Measurements from ENCODE around the gene PKP3.

PKP3 gene

DNA sequence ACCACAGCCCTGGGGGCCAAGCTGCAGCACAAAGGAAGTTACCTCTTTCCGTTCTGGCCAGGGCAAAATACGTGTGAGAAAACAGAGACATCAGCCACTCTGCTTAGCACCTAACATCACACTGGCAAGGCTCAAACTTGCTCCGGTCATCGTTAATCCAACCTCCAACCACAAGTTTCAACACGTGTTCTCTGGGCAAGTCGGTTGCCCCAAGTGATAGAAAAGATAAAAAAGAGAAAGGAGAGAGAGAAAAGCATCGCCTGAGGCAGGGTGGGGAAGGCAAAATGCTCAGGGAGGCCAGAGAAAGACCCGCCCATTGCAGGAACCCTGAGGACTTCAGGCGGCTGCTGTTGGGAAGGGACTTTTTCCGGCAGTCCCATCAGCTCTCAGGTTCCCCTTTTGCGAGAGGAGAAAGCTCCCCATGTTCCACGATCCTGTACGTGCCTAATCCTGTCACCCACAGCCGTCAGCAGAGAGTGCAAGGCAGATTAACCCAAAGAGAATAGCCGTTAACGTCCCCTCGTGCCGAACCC is 43.2 kb upstream of the PKP3 start:
- DNase-seq (ENCODE audit: low spot score) (no peak), ATAC-seq (ENCODE audit: low read depth) (peak; percentile 69)
- no peaks in the 10 kb centered on the region for H3K36me3 ChIP-seq (ENCODE audit: low read depth)
- no peaks in the 10 kb centered on the region for H3K9me3 ChIP-seq (ENCODE audit: severe bottlenecking)
- no peaks in the 10 kb centered on the region for H3K27me3 ChIP-seq (ENCODE audit: insufficient read depth, poor library complexity, severe bottlenecking)
- H3K4me3 ChIP-seq (ENCODE audit: severe bottlenecking), result no peak overlapping the region
- H3K4me1 ChIP-seq (ENCODE audit: insufficient read depth, poor library complexity, severe bottlenecking), result peaks cover 23% of the 10 kb centered on the region
- TF ChIP-seq, protein P1, sequence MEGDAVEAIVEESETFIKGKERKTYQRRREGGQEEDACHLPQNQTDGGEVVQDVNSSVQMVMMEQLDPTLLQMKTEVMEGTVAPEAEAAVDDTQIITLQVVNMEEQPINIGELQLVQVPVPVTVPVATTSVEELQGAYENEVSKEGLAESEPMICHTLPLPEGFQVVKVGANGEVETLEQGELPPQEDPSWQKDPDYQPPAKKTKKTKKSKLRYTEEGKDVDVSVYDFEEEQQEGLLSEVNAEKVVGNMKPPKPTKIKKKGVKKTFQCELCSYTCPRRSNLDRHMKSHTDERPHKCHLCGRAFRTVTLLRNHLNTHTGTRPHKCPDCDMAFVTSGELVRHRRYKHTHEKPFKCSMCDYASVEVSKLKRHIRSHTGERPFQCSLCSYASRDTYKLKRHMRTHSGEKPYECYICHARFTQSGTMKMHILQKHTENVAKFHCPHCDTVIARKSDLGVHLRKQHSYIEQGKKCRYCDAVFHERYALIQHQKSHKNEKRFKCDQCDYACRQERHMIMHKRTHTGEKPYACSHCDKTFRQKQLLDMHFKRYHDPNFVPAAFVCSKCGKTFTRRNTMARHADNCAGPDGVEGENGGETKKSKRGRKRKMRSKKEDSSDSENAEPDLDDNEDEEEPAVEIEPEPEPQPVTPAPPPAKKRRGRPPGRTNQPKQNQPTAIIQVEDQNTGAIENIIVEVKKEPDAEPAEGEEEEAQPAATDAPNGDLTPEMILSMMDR (IDR thresholded peaks at IDR 0.05; ENCODE audit: poor library complexity, severe bottlenecking), result no peak
- H3K27ac ChIP-seq (ENCODE audit: poor library complexity, severe bottlenecking), result peak overlapping the region; percentile 46

DNA sequence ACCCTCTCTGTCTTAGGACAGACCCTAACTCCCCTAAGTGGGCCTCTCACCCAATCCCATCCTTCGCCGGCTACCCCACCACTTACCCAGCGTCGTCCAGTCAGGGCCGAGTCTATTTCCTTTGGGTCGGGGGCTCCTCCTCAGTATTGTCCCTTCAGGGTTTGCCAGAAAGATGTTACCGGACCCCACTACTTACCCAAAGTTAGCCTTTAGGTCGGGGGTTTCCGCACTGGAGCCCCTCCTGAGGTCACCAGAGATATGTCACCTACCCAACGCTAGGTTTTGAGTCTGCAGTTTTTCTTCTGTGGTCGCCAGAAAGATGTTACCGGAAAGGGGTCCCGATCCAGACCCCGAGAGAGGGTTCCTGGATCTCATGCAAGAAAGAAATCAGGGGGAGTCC is 42.6 kb upstream of the PKP3 start:
- peaks cover 24% of the 10 kb centered on the region for H3K4me1 ChIP-seq (ENCODE audit: insufficient read depth, poor library complexity, severe bottlenecking)
- H3K4me3 ChIP-seq (ENCODE audit: severe bottlenecking), result no peak overlapping the region
- DNase-seq (ENCODE audit: low spot score) (no peak), ATAC-seq (ENCODE audit: low read depth) (no peak)
- peak overlapping the region; percentile 46 for H3K27ac ChIP-seq (ENCODE audit: poor library complexity, severe bottlenecking)
- H3K27me3 ChIP-seq (ENCODE audit: insufficient read depth, poor library complexity, severe bottlenecking), result no peaks in the 10 kb centered on the region
- H3K9me3 ChIP-seq (ENCODE audit: severe bottlenecking), result no peaks in the 10 kb centered on the region
- TF ChIP-seq, protein P1 (IDR thresholded peaks at IDR 0.05; ENCODE audit: poor library complexity, severe bottlenecking), result no peak
- H3K36me3 ChIP-seq (ENCODE audit: low read depth), result no peaks in the 10 kb centered on the region

DNA sequence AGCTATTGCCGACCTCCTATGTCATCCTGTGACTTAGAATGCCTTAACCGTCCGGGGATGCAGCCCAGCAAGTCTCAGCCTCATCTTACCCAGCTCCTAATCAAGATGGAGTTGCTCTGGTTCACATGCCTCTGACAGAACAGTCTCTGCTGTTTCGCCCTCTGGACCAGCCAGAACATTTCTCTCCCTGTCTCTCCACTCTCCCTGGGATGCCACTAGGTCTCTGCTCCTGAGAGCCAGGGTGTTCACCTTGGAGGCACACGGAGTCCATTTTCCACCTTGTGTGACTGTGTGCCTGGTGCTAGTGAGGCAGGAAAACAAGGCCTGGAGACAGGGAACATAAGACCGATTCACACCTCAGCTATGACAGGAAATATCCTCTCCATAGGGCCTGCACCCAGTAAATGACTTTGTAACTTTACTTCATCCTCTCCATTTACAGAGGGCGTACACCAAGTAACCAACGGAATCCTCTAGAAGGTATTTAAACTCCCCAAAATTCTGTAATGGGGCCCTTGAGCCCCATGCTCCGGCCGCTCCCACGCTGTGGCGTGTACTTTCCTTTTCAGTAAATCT is 41.5 kb upstream of the PKP3 start:
- DNase-seq (ENCODE audit: low spot score) (no peak), ATAC-seq (ENCODE audit: low read depth) (no peak)
- H3K4me1 ChIP-seq (ENCODE audit: insufficient read depth, poor library complexity, severe bottlenecking), result peaks cover 24% of the 10 kb centered on the region
- H3K27me3 ChIP-seq (ENCODE audit: insufficient read depth, poor library complexity, severe bottlenecking), result no peaks in the 10 kb centered on the region
- H3K27ac ChIP-seq (ENCODE audit: poor library complexity, severe bottlenecking), result peak overlapping the region; percentile 17
- no peaks in the 10 kb centered on the region for H3K9me3 ChIP-seq (ENCODE audit: severe bottlenecking)
- no peak overlapping the region for H3K4me3 ChIP-seq (ENCODE audit: severe bottlenecking)
- TF ChIP-seq, protein P1 (IDR thresholded peaks at IDR 0.05; ENCODE audit: poor library complexity, severe bottlenecking), result no peak
- no peaks in the 10 kb centered on the region for H3K36me3 ChIP-seq (ENCODE audit: low read depth)

DNA sequence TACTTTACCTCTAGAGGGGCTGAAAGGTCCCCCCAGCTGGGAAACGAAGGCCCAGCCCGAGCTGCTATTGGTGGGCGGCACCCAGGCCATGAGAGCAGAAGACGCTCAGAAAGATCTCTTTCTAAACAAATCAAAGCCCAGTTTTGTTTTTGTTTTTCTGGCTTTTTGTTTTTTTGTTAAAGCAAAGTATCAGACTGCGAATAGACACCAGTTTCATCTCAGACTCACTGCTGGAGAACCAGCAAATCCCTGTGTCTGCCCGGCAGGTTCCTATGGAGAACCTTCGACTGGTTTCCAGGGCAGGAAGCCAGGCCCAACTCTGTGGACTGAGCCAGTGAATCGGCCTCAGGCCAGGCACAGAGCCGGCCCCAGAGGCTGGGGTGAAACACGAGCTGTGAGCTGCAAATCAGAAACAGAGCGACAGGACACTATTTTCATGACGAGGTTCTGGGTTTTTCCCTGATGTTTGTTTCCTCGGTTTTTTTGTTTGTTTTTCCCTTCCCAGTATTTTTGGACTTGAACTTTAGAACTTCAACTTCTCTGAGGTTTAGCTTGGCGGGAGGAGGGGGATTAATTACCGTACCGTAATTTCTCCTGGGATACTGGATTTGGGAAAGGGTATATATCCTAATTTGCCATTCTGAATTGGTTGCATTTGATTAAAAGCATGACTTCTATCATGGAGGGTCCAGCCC is 40.7 kb upstream of the PKP3 start:
- H3K4me1 ChIP-seq (ENCODE audit: insufficient read depth, poor library complexity, severe bottlenecking), result peaks cover 24% of the 10 kb centered on the region
- no peak for ATAC-seq (ENCODE audit: low read depth)
- no peaks in the 10 kb centered on the region for H3K36me3 ChIP-seq (ENCODE audit: low read depth)
- H3K27me3 ChIP-seq (ENCODE audit: insufficient read depth, poor library complexity, severe bottlenecking), result no peaks in the 10 kb centered on the region
- H3K9me3 ChIP-seq (ENCODE audit: severe bottlenecking), result no peaks in the 10 kb centered on the region
- peak overlapping the region; percentile 17 for H3K27ac ChIP-seq (ENCODE audit: poor library complexity, severe bottlenecking)
- no peak for DNase-seq (ENCODE audit: low spot score)
- TF ChIP-seq, protein P1 (IDR thresholded peaks at IDR 0.05; ENCODE audit: poor library complexity, severe bottlenecking), result no peak
- H3K4me3 ChIP-seq (ENCODE audit: severe bottlenecking), result no peak overlapping the region

Data from RWPE2 (cell line).